IMR-90 (cell line): ENCODE measurements around the gene PHF21B. TPM values are rescaled to one million over a fixed set of nuclear protein-coding genes. Genes with fewer than 3 reads are reported as not detected.

Source experiments
- ATAC-seq: fragments of 200-7000 bp; cut with Tn5 transposase; 2 replicates; pipeline ENCODE4 v1.9.1; 2020; ENCODE audit warnings: low read depth, mild to moderate bottlenecking, moderate library complexity
- BruUV-seq: library from RNA; stranded (reverse); fragments of 400-500 nt; replicated peaks from 2 replicates; lab custom pipeline; 2021; lab: Mats Ljungman, UMichigan
- CTCF ChIA-PET: fragments of 300-600 bp; formaldehyde crosslinking; extraction: SDS; loops from one replicate; lab custom pipeline; 2021; ENCODE audit warnings: antibody characterized with exemption; lab: Yijun Ruan, JAX
- POLR2A ChIA-PET: fragments of 300-600 bp; sonication (Branson Sonifier 250); formaldehyde crosslinking; loops from one replicate; lab custom pipeline; 2022; ENCODE audit warnings: antibody characterized with exemption; ENCODE audit not compliant: unreplicated experiment; lab: Charles Lee
- DNase-seq: peaks from one replicate; pipeline ENCODE4 v3.0.0; 2013
- H2AFZ ChIP-seq: replicated peaks from 2 replicates; pipeline ENCODE3; 2013; ENCODE audit warnings: low read length, mild to moderate bottlenecking; ENCODE audit not compliant: poor library complexity
- H2AK5ac ChIP-seq: 2 replicates; pipeline ENCODE4 v1.6.1; 2013; ENCODE audit warnings: low read depth, low read length, inconsistent platforms
- H2AK9ac ChIP-seq: replicated peaks from 2 replicates; pipeline ENCODE3; 2013; ENCODE audit warnings: mild to moderate bottlenecking, low read depth, low read length, moderate library complexity; ENCODE audit not compliant: poor library complexity
- H2BK120ac ChIP-seq: 2 replicates; pipeline ENCODE4 v1.6.1; 2013; ENCODE audit warnings: low read depth, low read length, inconsistent platforms
- H2BK15ac ChIP-seq: 3 replicates; pipeline ENCODE4 v1.6.1; 2013; ENCODE audit warnings: low read depth, low read length, inconsistent platforms
- H2BK20ac ChIP-seq: 2 replicates; pipeline ENCODE4 v1.6.1; 2013; ENCODE audit warnings: low read depth, mild to moderate bottlenecking, inconsistent platforms, low read length, moderate library complexity
- H2BK5ac ChIP-seq: 2 replicates; pipeline ENCODE4 v1.6.1; 2013; ENCODE audit warnings: mild to moderate bottlenecking, low read depth, low read length, inconsistent platforms; ENCODE audit not compliant: poor library complexity, severe bottlenecking
- H3K14ac ChIP-seq: replicated peaks from 2 replicates; pipeline ENCODE4 v1.6.1; 2013; ENCODE audit warnings: low read depth, low read length, inconsistent platforms
- H3K18ac ChIP-seq: 2 replicates; pipeline ENCODE4 v1.6.1; 2013; ENCODE audit warnings: low read depth, low read length, control low read depth
- H3K23ac ChIP-seq: 2 replicates; pipeline ENCODE4 v1.6.1; 2013; ENCODE audit warnings: low read depth, low read length, inconsistent platforms
- H3K27ac ChIP-seq: 2 replicates; pipeline ENCODE4 v1.5.1; 2013; ENCODE audit warnings: mild to moderate bottlenecking, control low read depth, low read length; ENCODE audit not compliant: insufficient read depth
- H3K27me3 ChIP-seq: 2 replicates; pipeline ENCODE4 v1.6.1; 2013; ENCODE audit warnings: low read length; ENCODE audit not compliant: control insufficient read depth, insufficient read depth
- H3K36me3 ChIP-seq: 2 replicates; pipeline ENCODE4 v1.6.1; 2013; ENCODE audit warnings: low read length, mixed read lengths; ENCODE audit not compliant: control insufficient read depth, insufficient read depth
- H3K4ac ChIP-seq: 2 replicates; pipeline ENCODE4 v1.6.1; 2013; ENCODE audit warnings: low read depth, low read length, inconsistent platforms
- H3K4me1 ChIP-seq: 2 replicates; pipeline ENCODE4 v1.6.1; 2013; ENCODE audit warnings: low read length, mixed read lengths; ENCODE audit not compliant: control insufficient read depth, insufficient read depth
- H3K4me2 ChIP-seq: 2 replicates; pipeline ENCODE4 v1.6.1; 2013; ENCODE audit warnings: low read depth, mild to moderate bottlenecking, control low read depth, low read length, moderate library complexity
- H3K4me3 ChIP-seq: 2 replicates; pipeline ENCODE4 v1.5.1; 2013; ENCODE audit warnings: low read depth, mild to moderate bottlenecking, control low read depth, low read length, moderate library complexity; ENCODE audit not compliant: insufficient read depth
- H3K56ac ChIP-seq: 2 replicates; pipeline ENCODE4 v1.6.1; 2013; ENCODE audit warnings: low read length, inconsistent platforms; ENCODE audit not compliant: insufficient read depth; ENCODE audit errors: extremely low read depth
- H3K79me1 ChIP-seq, 2 experiments: 2 replicates each; pipeline ENCODE4 v1.6.1; 2013; ENCODE audit warnings: low read length in 2 of 2, inconsistent platforms in 1 of 2, low read depth in 1 of 2
- H3K9ac ChIP-seq: 2 replicates; pipeline ENCODE4 v1.6.1; 2013; ENCODE audit warnings: low read depth, low read length, control low read depth
- H3K9me1 ChIP-seq: 2 replicates; pipeline ENCODE4 v1.6.1; 2013; ENCODE audit warnings: low read length, inconsistent platforms; ENCODE audit not compliant: insufficient read depth
- H3K9me3 ChIP-seq: 2 replicates; pipeline ENCODE4 v1.6.1; 2013; ENCODE audit warnings: low read length; ENCODE audit not compliant: control insufficient read depth, insufficient read depth
- H4K20me1 ChIP-seq: 2 replicates; pipeline ENCODE4 v1.6.1; 2013; ENCODE audit warnings: low read length, inconsistent platforms; ENCODE audit not compliant: insufficient read depth
- H4K5ac ChIP-seq: 2 replicates; pipeline ENCODE4 v1.6.1; 2013; ENCODE audit warnings: mild to moderate bottlenecking, low read depth, low read length, control low read depth
- H4K8ac ChIP-seq, 2 experiments: 2 replicates each; pipeline ENCODE4 v1.6.1; 2013; ENCODE audit warnings: low read depth in 2 of 2, low read length in 2 of 2, control low read depth in 1 of 2, inconsistent platforms in 1 of 2
- H4K91ac ChIP-seq: 2 replicates; pipeline ENCODE4 v1.6.1; 2013; ENCODE audit warnings: low read depth, low read length, inconsistent platforms; ENCODE audit not compliant: insufficient read depth
- CTCF ChIP-seq: conservative IDR thresholded peaks from 2 replicates; pipeline ENCODE4 v1.5.1; 2012; ENCODE audit warnings: mild to moderate bottlenecking, low read depth, low read length, improper control_type of control experiment
- FOS ChIP-seq: fragments of 150-350 bp; IDR thresholded peaks from 2 replicates; pipeline ENCODE4 v1.6.1; 2016; ENCODE audit warnings: low read depth, low read length
- NFE2L2 ChIP-seq: fragments of 150-350 bp; IDR thresholded peaks from 2 replicates; pipeline ENCODE4 v1.6.1; 2016; ENCODE audit warnings: low read depth, mild to moderate bottlenecking, low read length
- RCOR1 ChIP-seq: IDR thresholded peaks from 2 replicates; pipeline ENCODE4 v1.6.1; 2012; ENCODE audit warnings: mild to moderate bottlenecking, low read length, improper control_type of control experiment; ENCODE audit not compliant: insufficient replicate concordance
- WGBS, 2 experiments: methylation state at CpG; one replicate each; pipeline versions ENCODE4 v1.1.5 to v1.1.7; 2013; ENCODE audit warnings: missing lambda C conversion rate in 2 of 2; ENCODE audit not compliant: insufficient read length in 1 of 2; ENCODE audit errors: extremely low coverage in 2 of 2; 5-methylcytosine and 5-hydroxymethylcytosine counted together
- dilution Hi-C: fragments of 300-500 bp; cut with HindIII; formaldehyde crosslinking; loops from one replicate; pipeline ENCODE4 v1.14.3; 2018; ENCODE audit warnings: low sequenced_read_pairs; ENCODE audit not compliant: unreplicated experiment
- in situ Hi-C: fragments of 300-500 bp; cut with MboI; formaldehyde crosslinking; loops from 3 replicates; pipeline ENCODE4 v1.14.3; 2019; ENCODE audit warnings: low sequenced_read_pairs, inconsistent platforms, mixed read lengths
- intact Hi-C: fragments of 100-400 bp; cut with micrococcal nuclease; formaldehyde crosslinking; loops from 2 replicates; pipeline ENCODE4 v1.10.0; 2022
- polyA plus RNA-seq, 3 experiments: library from polyadenylated mRNA; depleted of rRNA; stranded (reverse); fragments of >200 nt; gene quantifications; 2 replicates each; pipeline ENCODE4 v1.2.3, GENCODE V29; 2012; ENCODE audit warnings: low replicate concordance in 1 of 3
- total RNA-seq: library from RNA; depleted of rRNA; stranded (reverse); fragments of >200 nt; gene quantifications from 2 replicates; pipeline ENCODE4 v1.2.3, GENCODE V29; 2012

The PHF21B gene
- total and polyA plus RNA-seq, 2 of the 4 experiments (the other 2 are of a cell fraction), result 0.02 TPM; not detected in 1

- Histone ChIP-seq H2AK9ac (no peak overlapping the region), H3K79me1 (no peaks in the 10 kb centered on the region), H3K14ac (no peak overlapping the region), H2BK20ac (no peak overlapping the region), H3K36me3 (no peaks in the 10 kb centered on the region), H3K18ac (no peak overlapping the region), H3K9me3 (no peaks in the 10 kb centered on the region), H2BK120ac (no peak overlapping the region), H3K4me2 (no peak overlapping the region), H3K9ac (no peak overlapping the region), H3K4ac (no peak overlapping the region), H3K27me3 (peaks cover 32% of the 10 kb centered on the region), H4K5ac (no peak overlapping the region), H3K27ac (no peak overlapping the region), H3K56ac (no peak overlapping the region), H2AFZ (no peak overlapping the region), H3K9me1 (no peaks in the 10 kb centered on the region), H3K4me3 (no peak overlapping the region), H2AK5ac (no peak overlapping the region), H4K20me1 (no peaks in the 10 kb centered on the region), H4K91ac (no peak overlapping the region), H2BK15ac (no peak overlapping the region), H3K23ac (no peak overlapping the region), H4K8ac (no peak overlapping the region), H3K4me1 (no peaks in the 10 kb centered on the region), H2BK5ac (no peak overlapping the region)
- dilution Hi-C loops (no loop called here), intact Hi-C loops (no loop called here), in situ Hi-C loops (no loop called here)
- BruUV-seq, result no TSS peak
- ChIA-PET CTCF (no interaction called here), POLR2A (no interaction called here)
- no CpG with 5 or more reads among the region's 1 CpG for WGBS, 2 experiments
- no peak for TF ChIP-seq NFE2L2
- TF ChIP-seq RCOR1, result no peak
- no peak for TF ChIP-seq CTCF
- no peak for TF ChIP-seq FOS
- no peak for ATAC-seq
- DNase-seq, result no peak
Measured at GRCh38 chr22:45053571-45053970, 43.8 kb upstream of the PHF21B start.
